ENCODE results near the gene WBP4.

DNA sequence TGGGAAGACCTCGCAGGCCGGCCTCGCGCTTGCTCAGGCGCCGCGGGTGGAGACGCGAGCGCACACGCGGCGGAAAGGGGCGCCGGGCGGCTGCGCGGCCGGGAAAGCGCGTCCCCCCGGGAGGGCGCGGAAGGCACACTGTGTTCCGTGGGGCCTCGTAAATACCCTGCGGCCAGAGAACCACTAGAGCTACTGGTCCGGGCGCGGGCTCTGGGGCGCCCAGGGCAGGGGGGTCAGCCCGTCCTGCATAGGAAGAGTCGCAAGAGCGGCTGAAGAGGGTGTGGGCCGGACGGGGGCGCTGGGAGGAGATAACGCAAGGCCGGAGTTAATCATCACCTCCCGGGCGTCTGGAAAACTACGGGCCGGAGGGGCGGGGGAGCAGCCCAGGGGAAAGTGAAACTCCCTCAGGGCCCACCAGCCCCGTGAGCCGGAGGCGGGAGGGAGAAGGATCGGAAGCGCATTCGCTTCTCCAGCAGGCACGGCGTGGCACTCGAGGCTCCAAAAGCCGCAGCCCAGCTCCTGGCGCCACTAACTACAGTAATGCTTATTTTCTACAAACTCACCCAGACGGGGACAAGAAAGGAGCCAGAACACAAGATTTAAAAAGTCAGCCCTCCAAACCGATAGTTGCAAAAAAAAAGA is 1.1 kb upstream of the WBP4 start:
- TF ChIP-seq POLR2AphosphoS5 (IDR thresholded peaks at IDR 0.05; ENCODE audit: control insufficient read depth, insufficient read depth, low read depth, low read length), result no peak
- TF ChIP-seq PKNOX1 (IDR thresholded peaks at IDR 0.05), result peak; percentile 27; the same call in 1 of the 2 replicates
- TF ChIP-seq TGIF2 (CRISPR knock-in tag; IDR thresholded peaks at IDR 0.05), result no peak
- no peak for TF ChIP-seq FOS (IDR thresholded peaks at IDR 0.05; ENCODE audit: extremely low read depth, insufficient read length)
- no peak for TF ChIP-seq ELF1 (tag; IDR thresholded peaks at IDR 0.05)
- TF ChIP-seq NKRF (IDR thresholded peaks at IDR 0.05; ENCODE audit: borderline replicate concordance), result no peak
- peak in 2 of 3 experiments; percentile 37 to 40; a peak in 4 of 6 replicates for TF ChIP-seq CTCF (IDR thresholded peaks at IDR 0.05 in 2 of 3, conservative IDR thresholded peaks at IDR 0.05 in 1 of 3; ENCODE audit: insufficient read depth in 2 of 3, low read depth in 1 of 3, low read length in 3 of 3)
- TF ChIP-seq ZKSCAN1 (IDR thresholded peaks at IDR 0.05; ENCODE audit: low read depth, low read length), result 0 out of 2 replicates have a peak, but pooled peaks have one; percentile 9
- no peak for TF ChIP-seq CEBPZ (IDR thresholded peaks at IDR 0.05; ENCODE audit: borderline replicate concordance, low read depth, low read length)
- no peak for TF ChIP-seq STAT5A (IDR thresholded peaks at IDR 0.05; ENCODE audit: borderline replicate concordance, low read length)
- no peak for TF ChIP-seq RBM39 (optimal IDR thresholded peaks at IDR 0.05; ENCODE audit: low read depth, low read length)
- TF ChIP-seq RBM22 (IDR thresholded peaks at IDR 0.05; ENCODE audit: low read depth, low read length, poor library complexity, severe bottlenecking), result no peak

All from K562 (cell line).